IMR-90 (cell line): ENCODE data around the gene KRT86.
"Not testable (repeated sequence)": the region's sequence is repeated elsewhere in the genome, so short reads cannot be mapped to it uniquely, and the experiment has no call there.

ENCODE experiments used
- CEBPB ChIP-seq: IDR thresholded peaks from 2 replicates; pipeline ENCODE4 v1.6.1; 2012; ENCODE audit warnings: low read depth, low read length, improper control_type of control experiment
- CHD1 ChIP-seq: IDR thresholded peaks from 2 replicates; pipeline ENCODE4 v1.6.1; 2012; ENCODE audit warnings: low read depth, low read length, improper control_type of control experiment
- CTCF ChIP-seq: conservative IDR thresholded peaks from 2 replicates; pipeline ENCODE4 v1.5.1; 2012; ENCODE audit warnings: mild to moderate bottlenecking, low read depth, low read length, improper control_type of control experiment
- MAZ ChIP-seq: IDR thresholded peaks from 2 replicates; pipeline ENCODE4 v1.6.1; 2012; ENCODE audit warnings: low read depth, mild to moderate bottlenecking, low read length, improper control_type of control experiment, moderate library complexity, borderline replicate concordance
- MXI1 ChIP-seq: IDR thresholded peaks from 2 replicates; pipeline ENCODE4 v1.6.1; 2012; ENCODE audit warnings: low read depth, mild to moderate bottlenecking, low read length, moderate library complexity, borderline replicate concordance
- POLR2A ChIP-seq: IDR thresholded peaks from 2 replicates; pipeline ENCODE4 v1.6.1; 2012; ENCODE audit warnings: mild to moderate bottlenecking, low read depth, low read length
- RAD21 ChIP-seq: IDR thresholded peaks from 2 replicates; pipeline ENCODE4 v1.6.1; 2012; ENCODE audit warnings: low read length, improper control_type of control experiment
- RCOR1 ChIP-seq: IDR thresholded peaks from 2 replicates; pipeline ENCODE4 v1.6.1; 2012; ENCODE audit warnings: mild to moderate bottlenecking, low read length, improper control_type of control experiment; ENCODE audit not compliant: insufficient replicate concordance
- TF ChIP-seq, protein P1 (sequence below): fragments of 150-350 bp; IDR thresholded peaks from 2 replicates; pipeline ENCODE4 v1.6.1; 2017; ENCODE audit warnings: mild to moderate bottlenecking, antibody characterized with exemption, low read length, low read depth

DNA sequence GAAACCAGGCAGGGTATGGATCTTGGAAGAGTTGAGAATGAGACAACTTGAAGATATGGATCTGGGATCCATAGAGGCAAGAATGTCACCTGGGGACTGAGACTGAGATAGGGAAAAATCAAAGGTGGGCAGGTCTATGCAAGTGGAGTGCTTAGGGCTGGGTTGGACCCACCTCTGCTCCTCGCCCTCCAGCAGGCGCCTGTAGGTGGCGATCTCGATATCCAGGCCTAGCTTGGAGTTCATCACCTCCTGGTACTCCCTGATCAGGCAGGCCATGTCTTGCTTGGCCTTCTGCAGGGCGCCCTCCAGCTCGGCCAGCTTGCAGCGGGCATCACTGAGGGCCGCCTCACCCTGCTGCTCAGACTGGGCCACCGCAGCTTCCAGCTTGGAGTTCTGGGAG lies 41.3 kb downstream of the KRT86 start:
- TF ChIP-seq CTCF, MAZ, RAD21, CHD1, RCOR1, POLR2A, MXI1, CEBPB: not testable (repeated sequence)
- TF ChIP-seq, protein P1, sequence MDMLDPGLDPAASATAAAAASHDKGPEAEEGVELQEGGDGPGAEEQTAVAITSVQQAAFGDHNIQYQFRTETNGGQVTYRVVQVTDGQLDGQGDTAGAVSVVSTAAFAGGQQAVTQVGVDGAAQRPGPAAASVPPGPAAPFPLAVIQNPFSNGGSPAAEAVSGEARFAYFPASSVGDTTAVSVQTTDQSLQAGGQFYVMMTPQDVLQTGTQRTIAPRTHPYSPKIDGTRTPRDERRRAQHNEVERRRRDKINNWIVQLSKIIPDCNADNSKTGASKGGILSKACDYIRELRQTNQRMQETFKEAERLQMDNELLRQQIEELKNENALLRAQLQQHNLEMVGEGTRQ: not testable (repeated sequence)
